Measurements from ENCODE around the gene TTPAL. TPM values are rescaled to one million over a fixed set of nuclear protein-coding genes. Genes with fewer than 3 reads are reported as not detected.

The TTPAL gene
- polyA plus RNA-seq, 1 of the 3 experiments (the other 2 are of a cell fraction): 5.7 TPM

GRCh38 chr20:44542890-44543289 lies 67.2 kb downstream of the TTPAL start:
- Histone ChIP-seq H3F3A (replicated peaks; ENCODE audit: insufficient read depth) (no peaks in the 10 kb centered on the region), H3K27ac (ENCODE audit: low read depth in 2 of 2, low read length in 1 of 2) (no peak overlapping the region), H2AFZ (ENCODE audit: low read depth) (no peak overlapping the region), H3K4me2 (no peak overlapping the region), H4K20me1 (ENCODE audit: insufficient read depth) (no peaks in the 10 kb centered on the region), H3K9me3 (no peaks in the 10 kb centered on the region), H3K79me2 (ENCODE audit: insufficient read depth) (peaks cover 80% of the 10 kb centered on the region), H3K9ac (no peak overlapping the region), H3K4me3 (ENCODE audit: low read depth in 2 of 2, low read length in 1 of 2) (no peak overlapping the region), H3K9me2 (no peaks in the 10 kb centered on the region), H3K4me1 (ENCODE audit: control insufficient read depth in 1 of 2, insufficient read depth in 2 of 2, low read depth in 1 of 2, low read length in 1 of 2) (peaks cover 0 to 7% of the 10 kb centered on the region in 2 experiments; a peak in 1 of 4 replicates), H3K27me3 (ENCODE audit: insufficient read depth) (no peaks in the 10 kb centered on the region), H3K36me3 (replicated peaks in 1 of 2; ENCODE audit: control insufficient read depth in 1 of 2, insufficient read depth in 2 of 2, low read length in 1 of 2) (no peaks in the 10 kb centered on the region)
- DNase-seq: no peak
- POLR2A ChIA-PET: no interaction called here
- TF ChIP-seq IRF3 (IDR thresholded peaks at IDR 0.05; ENCODE audit: low read depth, low read length) (no peak), MXI1 (IDR thresholded peaks at IDR 0.05; ENCODE audit: low read depth, low read length) (no peak), NFIC (IDR thresholded peaks at IDR 0.05; ENCODE audit: borderline replicate concordance) (no peak), USF2 (IDR thresholded peaks at IDR 0.05; ENCODE audit: borderline replicate concordance, low read depth, low read length) (no peak), EZH2phosphoT487 (IDR thresholded peaks at IDR 0.05; ENCODE audit: borderline replicate concordance, low read depth) (no peak), RAD21 (IDR thresholded peaks at IDR 0.05; ENCODE audit: low read length) (no peak), CHD2 (IDR thresholded peaks at IDR 0.05; ENCODE audit: low read length, partially characterized antibody) (no peak), GATA2 (CRISPR knock-in tag; IDR thresholded peaks at IDR 0.05) (no peak), NRF1 (IDR thresholded peaks at IDR 0.05; ENCODE audit: low read depth, low read length) (no peak), POLR2AphosphoS5 (IDR thresholded peaks at IDR 0.05; ENCODE audit: low read depth, low read length) (no peak), RXRA (IDR thresholded peaks at IDR 0.05; ENCODE audit: borderline replicate concordance, low read depth) (no peak), EP300 (IDR thresholded peaks at IDR 0.05; ENCODE audit: borderline replicate concordance in 1 of 2, low read depth in 1 of 2, low read length in 1 of 2) (no peak), FOSL2 (IDR thresholded peaks at IDR 0.05; ENCODE audit: borderline replicate concordance, low read depth) (no peak), GABPA (IDR thresholded peaks at IDR 0.05; ENCODE audit: low read depth) (no peak), ELF1 (IDR thresholded peaks at IDR 0.05) (no peak), TEAD4 (IDR thresholded peaks at IDR 0.05; ENCODE audit: borderline replicate concordance, insufficient read depth) (no peak)
- TF ChIP-seq, protein P1, sequence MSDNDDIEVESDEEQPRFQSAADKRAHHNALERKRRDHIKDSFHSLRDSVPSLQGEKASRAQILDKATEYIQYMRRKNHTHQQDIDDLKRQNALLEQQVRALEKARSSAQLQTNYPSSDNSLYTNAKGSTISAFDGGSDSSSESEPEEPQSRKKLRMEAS (IDR thresholded peaks at IDR 0.05; ENCODE audit: low read depth): no peak
- WGBS (ENCODE audit: low lambda C conversion rate): 95% methylated on average over 1 of the region's 1 CpG
- CTCF ChIA-PET: interaction anchor here (1.0 kb wide), 1 partner anchor 10 kb away, joined by 3 read pairs; no protein-coding TSS in a partner anchor

GRCh38 chr20:44543358-44543757 lies 67.7 kb downstream of the TTPAL start:
- ChIA-PET POLR2A (no interaction called here), CTCF (interaction anchor here (1.0 kb wide), 1 partner anchor 9 kb away, joined by 3 read pairs; no protein-coding TSS in a partner anchor)
- Histone ChIP-seq H2AFZ (ENCODE audit: low read depth) (no peak overlapping the region), H3K27ac (ENCODE audit: low read depth in 2 of 2, low read length in 1 of 2) (no peak overlapping the region), H3K27me3 (ENCODE audit: insufficient read depth) (no peaks in the 10 kb centered on the region), H3K79me2 (ENCODE audit: insufficient read depth) (peaks cover 84% of the 10 kb centered on the region), H3K36me3 (replicated peaks in 1 of 2; ENCODE audit: control insufficient read depth in 1 of 2, insufficient read depth in 2 of 2, low read length in 1 of 2) (no peaks in the 10 kb centered on the region), H3K4me2 (no peak overlapping the region), H4K20me1 (ENCODE audit: insufficient read depth) (no peaks in the 10 kb centered on the region), H3K4me1 (ENCODE audit: control insufficient read depth in 1 of 2, insufficient read depth in 2 of 2, low read depth in 1 of 2, low read length in 1 of 2) (peaks cover 0 to 10% of the 10 kb centered on the region in 2 experiments; a peak in 2 of 4 replicates), H3K9ac (no peak overlapping the region), H3K9me3 (no peaks in the 10 kb centered on the region), H3K9me2 (no peaks in the 10 kb centered on the region), H3F3A (replicated peaks; ENCODE audit: insufficient read depth) (peaks cover under 1% of the 10 kb centered on the region), H3K4me3 (ENCODE audit: low read depth in 2 of 2, low read length in 1 of 2) (no peak overlapping the region)
- DNase-seq: no peak
- 92% methylated on average over 3 of the region's 3 CpGs for WGBS (ENCODE audit: low lambda C conversion rate)
- TF ChIP-seq JUND (IDR thresholded peaks at IDR 0.05): no peak
- TF ChIP-seq, protein P2, sequence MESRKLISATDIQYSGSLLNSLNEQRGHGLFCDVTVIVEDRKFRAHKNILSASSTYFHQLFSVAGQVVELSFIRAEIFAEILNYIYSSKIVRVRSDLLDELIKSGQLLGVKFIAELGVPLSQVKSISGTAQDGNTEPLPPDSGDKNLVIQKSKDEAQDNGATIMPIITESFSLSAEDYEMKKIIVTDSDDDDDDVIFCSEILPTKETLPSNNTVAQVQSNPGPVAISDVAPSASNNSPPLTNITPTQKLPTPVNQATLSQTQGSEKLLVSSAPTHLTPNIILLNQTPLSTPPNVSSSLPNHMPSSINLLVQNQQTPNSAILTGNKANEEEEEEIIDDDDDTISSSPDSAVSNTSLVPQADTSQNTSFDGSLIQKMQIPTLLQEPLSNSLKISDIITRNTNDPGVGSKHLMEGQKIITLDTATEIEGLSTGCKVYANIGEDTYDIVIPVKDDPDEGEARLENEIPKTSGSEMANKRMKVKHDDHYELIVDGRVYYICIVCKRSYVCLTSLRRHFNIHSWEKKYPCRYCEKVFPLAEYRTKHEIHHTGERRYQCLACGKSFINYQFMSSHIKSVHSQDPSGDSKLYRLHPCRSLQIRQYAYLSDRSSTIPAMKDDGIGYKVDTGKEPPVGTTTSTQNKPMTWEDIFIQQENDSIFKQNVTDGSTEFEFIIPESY (IDR thresholded peaks at IDR 0.05; ENCODE audit: borderline replicate concordance, low read depth): no peak
- TF ChIP-seq RFX5 (IDR thresholded peaks at IDR 0.05; ENCODE audit: low read length): no peak
- TF ChIP-seq FOXM1 (IDR thresholded peaks at IDR 0.05; ENCODE audit: low read depth): no peak
- TF ChIP-seq, protein P3, sequence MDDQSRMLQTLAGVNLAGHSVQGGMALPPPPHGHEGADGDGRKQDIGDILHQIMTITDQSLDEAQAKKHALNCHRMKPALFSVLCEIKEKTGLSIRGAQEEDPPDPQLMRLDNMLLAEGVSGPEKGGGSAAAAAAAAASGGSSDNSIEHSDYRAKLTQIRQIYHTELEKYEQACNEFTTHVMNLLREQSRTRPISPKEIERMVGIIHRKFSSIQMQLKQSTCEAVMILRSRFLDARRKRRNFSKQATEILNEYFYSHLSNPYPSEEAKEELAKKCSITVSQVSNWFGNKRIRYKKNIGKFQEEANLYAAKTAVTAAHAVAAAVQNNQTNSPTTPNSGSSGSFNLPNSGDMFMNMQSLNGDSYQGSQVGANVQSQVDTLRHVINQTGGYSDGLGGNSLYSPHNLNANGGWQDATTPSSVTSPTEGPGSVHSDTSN (IDR thresholded peaks at IDR 0.05): no peak
- TF ChIP-seq TCF12 (IDR thresholded peaks at IDR 0.05): no peak
- TF ChIP-seq CTCF (IDR thresholded peaks at IDR 0.05): no peak
